Measurements from ENCODE around the gene LRR1.
"Not testable (repeated sequence)": the region's sequence is repeated elsewhere in the genome, so short reads cannot be mapped to it uniquely, and the experiment has no call there.

The LRR1 gene

GRCh38 chr14:49585803-49586672 lies 12.7 kb upstream of the LRR1 start, which contains the start of gene RPS29:
TSS of gene RPS29 (minus strand) at chr14:49586380. CDS start at chr14:49586346, 34 bp downstream.
- FAIRE-seq = peak; percentile 96
- DNase-seq (ENCODE audit: low spot score) = peak; percentile 100

- no peak for FAIRE-seq
- DNase-seq (ENCODE audit: low spot score) = peak; percentile 70
Observed at GRCh38 chr14:49586673-49587460, 11.9 kb upstream of the LRR1 start.

GRCh38 chr14:49589387-49589786 lies 9.4 kb upstream of the LRR1 start:
- FAIRE-seq = no peak

GRCh38 chr14:49593016-49593415 lies 5.7 kb upstream of the LRR1 start:
- no peak for DNase-seq (ENCODE audit: low spot score)
- FAIRE-seq = no peak

More at GRCh38 chr14:49589387-49589786, 9.4 kb upstream of the LRR1 start:
- no peak for DNase-seq (ENCODE audit: low spot score)

DNA sequence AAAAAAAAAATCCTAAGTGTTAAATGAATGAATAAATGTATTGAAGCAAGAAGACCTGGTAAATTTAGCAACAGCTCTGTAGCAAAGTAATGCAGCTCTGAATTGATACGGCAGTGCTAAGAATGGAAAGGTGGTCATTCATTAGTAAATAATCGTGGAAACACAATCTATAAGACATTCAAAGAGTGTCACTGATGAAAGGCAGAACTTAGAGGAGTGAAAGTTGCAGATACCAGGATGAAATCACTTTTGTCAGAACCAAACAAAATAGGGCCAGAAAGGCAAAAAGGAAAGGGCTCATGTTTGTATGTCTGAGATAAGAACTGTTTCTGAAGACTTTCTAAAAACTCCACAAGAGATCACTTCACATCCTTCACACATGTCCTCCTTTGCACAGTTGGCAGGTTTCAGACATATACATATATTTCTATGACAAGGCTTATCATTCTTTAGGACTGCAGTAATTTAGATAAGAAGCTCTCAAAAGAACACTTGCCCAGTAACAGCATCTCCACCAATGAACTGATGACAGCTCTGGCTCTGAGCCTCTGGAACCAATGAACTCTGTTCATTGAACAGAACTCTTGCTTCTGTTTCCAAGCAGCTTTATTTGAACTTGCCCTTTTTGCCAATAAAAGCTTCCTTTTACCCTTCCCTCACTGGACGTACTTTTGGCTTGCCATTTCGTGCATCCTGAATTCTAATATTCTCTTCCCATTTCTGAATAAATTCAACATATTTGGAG lies 4.2 kb upstream of the LRR1 start:
- DNase-seq (ENCODE audit: low spot score) = no peak
- FAIRE-seq = no peak

DNA sequence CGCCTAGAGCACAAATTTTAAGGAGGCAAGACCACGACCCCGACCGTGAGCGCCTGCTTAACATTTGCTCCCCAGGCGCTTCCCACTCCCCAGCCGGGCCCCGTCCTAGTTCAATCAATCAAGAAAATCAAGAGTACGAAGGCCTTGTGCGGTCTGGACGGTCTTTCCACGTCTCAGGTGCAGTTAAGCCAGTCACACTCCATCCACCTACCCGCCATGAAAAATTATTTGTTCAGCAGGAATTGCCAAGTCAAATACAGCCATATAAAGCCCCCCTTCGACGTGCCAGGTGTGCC lies 603 bp upstream of the LRR1 start:
- FAIRE-seq (no peak), DNase-seq (ENCODE audit: low spot score) (no peak)

- FAIRE-seq = no peak
- DNase-seq (ENCODE audit: low spot score) = no peak
Observed at GRCh38 chr14:49607583-49607982, 8.8 kb downstream of the LRR1 start.

GRCh38 chr14:49612251-49612650 lies 13.5 kb downstream of the LRR1 start:
- no peak for DNase-seq (ENCODE audit: low spot score)
- FAIRE-seq = no peak

DNA sequence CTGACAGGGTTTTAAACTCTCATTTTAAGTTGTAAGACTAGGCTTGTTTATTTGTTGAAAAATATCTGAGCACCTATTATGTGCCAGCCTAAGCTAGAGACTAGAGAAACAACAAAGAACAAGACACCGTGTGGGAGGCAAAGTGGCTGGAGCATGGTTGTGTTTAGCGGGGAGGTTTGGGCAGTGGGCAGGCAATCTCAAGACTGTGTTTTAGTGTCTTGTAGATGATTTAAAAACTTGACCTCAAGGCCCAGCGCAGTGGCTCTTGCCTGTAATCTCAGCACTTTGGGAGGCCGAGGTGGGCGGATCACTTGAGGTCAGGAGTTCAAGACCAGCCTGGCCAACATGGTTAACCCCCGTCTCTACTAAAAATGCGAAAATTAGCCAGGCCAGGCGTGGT lies 13.9 kb downstream of the LRR1 start:
- no peak for DNase-seq (ENCODE audit: low spot score)
- no peak for FAIRE-seq

DNA sequence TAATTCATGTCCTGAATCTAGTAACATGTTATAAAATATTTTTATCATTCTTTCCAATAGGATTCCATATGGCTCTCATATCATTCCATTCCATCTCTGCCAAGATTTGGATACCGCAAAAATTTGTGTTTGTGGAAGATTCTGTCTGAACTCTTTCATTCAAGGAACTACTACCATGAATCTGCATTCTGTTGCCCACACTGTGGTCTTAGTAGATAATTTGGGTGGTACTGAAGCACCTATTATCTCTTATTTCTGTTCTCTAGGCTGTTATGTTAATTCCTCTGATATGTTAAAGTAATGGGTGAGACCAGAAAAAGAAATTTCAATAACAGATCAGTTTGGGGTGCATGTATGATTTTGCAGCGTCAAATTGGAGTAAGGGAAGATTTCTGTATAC lies 15.5 kb downstream of the LRR1 start:
- no peak for FAIRE-seq
- no peak for DNase-seq (ENCODE audit: low spot score)

DNA sequence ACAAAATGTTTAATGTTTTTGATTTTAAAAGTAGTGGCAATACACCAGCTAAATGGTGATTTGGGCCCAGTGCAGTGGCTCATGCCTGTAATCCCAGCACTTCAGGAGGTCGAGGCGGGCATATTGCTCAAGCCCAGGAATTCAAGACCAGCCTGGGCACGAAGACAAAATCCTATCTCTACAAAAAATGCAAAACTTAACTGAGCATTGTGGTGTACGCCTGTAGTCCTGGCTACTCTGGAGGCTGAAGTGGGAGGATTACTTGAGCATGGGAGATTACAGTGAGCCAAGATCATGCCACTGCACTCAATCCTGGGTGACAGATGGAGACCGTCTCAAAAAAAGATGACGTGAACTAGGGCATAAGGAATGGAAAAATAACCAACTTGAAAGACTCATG lies 17.0 kb downstream of the LRR1 start:
- FAIRE-seq (no peak), DNase-seq (ENCODE audit: low spot score) (no peak)

- no peak for FAIRE-seq
- no peak for DNase-seq (ENCODE audit: low spot score)
Observed at GRCh38 chr14:49617852-49618519, 19.2 kb downstream of the LRR1 start.

GRCh38 chr14:49619273-49619672 lies 20.5 kb downstream of the LRR1 start:
- DNase-seq (ENCODE audit: low spot score); FAIRE-seq: not testable (repeated sequence)

- DNase-seq (ENCODE audit: low spot score) (no peak), FAIRE-seq (no peak)
Observed at GRCh38 chr14:49619730-49620129, 21.0 kb downstream of the LRR1 start.

- peak; percentile 96 for FAIRE-seq
Observed at GRCh38 chr14:49620182-49621113, 21.7 kb downstream of the LRR1 start, which contains the start of the genes MGAT2 and RPL36AL. TSS of gene MGAT2 (plus strand) at chr14:49620799. CDS start at chr14:49621269, 470 bp downstream. TSS of gene RPL36AL (minus strand) at chr14:49620626. CDS start at chr14:49619104, 1,522 bp downstream.

GRCh38 chr14:49621114-49621881 lies 22.6 kb downstream of the LRR1 start:
- FAIRE-seq (no peak), DNase-seq (ENCODE audit: low spot score) (peak; percentile 72)

More at GRCh38 chr14:49620182-49621113, 21.7 kb downstream of the LRR1 start, which contains the start of the genes MGAT2 and RPL36AL:
- DNase-seq (ENCODE audit: low spot score) = peak; percentile 100

DNA sequence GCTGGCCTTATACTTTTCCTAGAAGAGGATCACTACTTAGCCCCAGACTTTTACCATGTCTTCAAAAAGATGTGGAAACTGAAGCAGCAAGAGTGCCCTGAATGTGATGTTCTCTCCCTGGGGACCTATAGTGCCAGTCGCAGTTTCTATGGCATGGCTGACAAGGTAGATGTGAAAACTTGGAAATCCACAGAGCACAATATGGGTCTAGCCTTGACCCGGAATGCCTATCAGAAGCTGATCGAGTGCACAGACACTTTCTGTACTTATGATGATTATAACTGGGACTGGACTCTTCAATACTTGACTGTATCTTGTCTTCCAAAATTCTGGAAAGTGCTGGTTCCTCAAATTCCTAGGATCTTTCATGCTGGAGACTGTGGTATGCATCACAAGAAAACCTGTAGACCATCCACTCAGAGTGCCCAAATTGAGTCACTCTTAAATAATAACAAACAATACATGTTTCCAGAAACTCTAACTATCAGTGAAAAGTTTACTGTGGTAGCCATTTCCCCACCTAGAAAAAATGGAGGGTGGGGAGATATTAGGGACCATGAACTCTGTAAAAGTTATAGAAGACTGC lies 23.4 kb downstream of the LRR1 start:
- DNase-seq (ENCODE audit: low spot score) (no peak), FAIRE-seq (no peak)

DNA sequence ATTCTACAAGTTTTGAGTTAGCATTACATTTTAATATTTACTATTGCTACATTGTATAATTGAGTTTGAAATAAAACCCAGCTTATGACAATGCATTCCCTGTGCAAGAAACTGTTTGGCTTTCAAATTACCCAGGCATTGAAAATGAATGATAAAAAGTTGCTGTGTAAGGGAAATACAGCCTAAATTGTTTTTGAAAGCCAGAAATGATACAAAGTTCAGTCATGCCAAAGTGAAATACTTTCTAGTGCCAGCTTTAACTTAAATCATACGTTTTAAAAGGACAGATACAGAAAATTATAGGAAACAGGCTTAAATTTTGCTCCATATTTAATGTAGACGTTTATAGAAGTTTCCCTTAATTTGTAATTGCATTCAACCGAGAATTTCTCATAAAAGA lies 24.6 kb downstream of the LRR1 start:
- FAIRE-seq = no peak
- DNase-seq (ENCODE audit: low spot score) = no peak

Data from urothelium cell line (cell line).